ENCODE measurements around the gene BLM.

Gene BLM

GRCh38 chr15:90794538-90794937, 77.4 kb downstream of the BLM start:
- DNase-seq: no peak

- DNase-seq: no peak
These were observed 82.6 kb downstream of the BLM start for GRCh38 chr15:90799639-90800170.

GRCh38 chr15:90801803-90802202, 84.7 kb downstream of the BLM start:
- no peak for DNase-seq

GRCh38 chr15:90807074-90807785, 90.1 kb downstream of the BLM start:
- DNase-seq: no peak

GRCh38 chr15:90807786-90808086, 90.6 kb downstream of the BLM start:
- DNase-seq: no peak

- DNase-seq: no peak
These were observed 91.5 kb downstream of the BLM start for GRCh38 chr15:90808517-90809235.

GRCh38 chr15:90809536-90809935, 92.4 kb downstream of the BLM start:
- DNase-seq: no peak

GRCh38 chr15:90810354-90810753, 93.2 kb downstream of the BLM start:
- DNase-seq: no peak

GRCh38 chr15:90812171-90812957, 95.2 kb downstream of the BLM start:
- no peak for DNase-seq

- DNase-seq: no peak
These were observed 95.8 kb downstream of the BLM start for GRCh38 chr15:90812958-90813265.

- no peak for DNase-seq
These were observed 96.6 kb downstream of the BLM start for GRCh38 chr15:90813796-90814190.

- no peak for DNase-seq
These were observed 97.2 kb downstream of the BLM start for GRCh38 chr15:90814191-90814821.

- peak in 1 of 2 experiments; percentile 37 for DNase-seq
These were observed 99.4 kb downstream of the BLM start for GRCh38 chr15:90816401-90817116.

GRCh38 chr15:90817117-90818057, 100.2 kb downstream of the BLM start:
- DNase-seq: peak in 1 of 2 experiments; percentile 41

GRCh38 chr15:90818251-90819210, 101.4 kb downstream of the BLM start:
- DNase-seq: peak; percentile 60 to 70

- DNase-seq: peak in 1 of 2 experiments; percentile 38
These were observed 102.2 kb downstream of the BLM start for GRCh38 chr15:90819390-90819789.

GRCh38 chr15:90819850-90820249, 102.7 kb downstream of the BLM start:
- DNase-seq: peak in 1 of 2 experiments; percentile 58

- DNase-seq: peak in 1 of 2 experiments; percentile 22
These were observed 103.3 kb downstream of the BLM start for GRCh38 chr15:90820481-90820880.

- peak in 1 of 2 experiments; percentile 13 for DNase-seq
These were observed 105.2 kb downstream of the BLM start for GRCh38 chr15:90822204-90822955.

Data from activated T-cell treated with anti-CD3 and anti-CD28 coated beads, Interleukin-2, amount 50 U/mL, for 48 hours (primary cell).